Measurements from ENCODE around the gene OR1A1. TPM values are rescaled to one million over a fixed set of nuclear protein-coding genes. Genes with fewer than 3 reads are reported as not detected.
"Not testable (repeated sequence)": the region's sequence is repeated elsewhere in the genome, so short reads cannot be mapped to it uniquely, and the experiment has no call there.

OR1A1 gene
- polyA plus RNA-seq, 1 experiment, result not detected

GRCh38 chr17:3249013-3249412 lies 41.5 kb downstream of the OR1A1 start:
- POLR2A ChIA-PET, result not testable (repeated sequence)

GRCh38 chr17:3256575-3256974 lies 49.1 kb downstream of the OR1A1 start:
- H3K27me3 ChIP-seq (ENCODE audit: control insufficient read depth, insufficient read depth, low read length), result no peaks in the 10 kb centered on the region
- POLR2A ChIA-PET, result no interaction called here
- DNase-seq (ENCODE audit: low read depth), result no peak
- H3K36me3 ChIP-seq (ENCODE audit: control insufficient read depth, insufficient read depth, low read length), result no peaks in the 10 kb centered on the region
- H3K4me3 ChIP-seq (ENCODE audit: low read depth, low read length), result no peak overlapping the region
- no peak for TF ChIP-seq CTCF (IDR thresholded peaks at IDR 0.05; ENCODE audit: insufficient read depth, low read depth, low read length)
- CTCF ChIA-PET, result no interaction called here

More at GRCh38 chr17:3249013-3249412, 41.5 kb downstream of the OR1A1 start:
- H3K36me3 ChIP-seq (ENCODE audit: control insufficient read depth, insufficient read depth, low read length); CTCF ChIA-PET; H3K27me3 ChIP-seq (ENCODE audit: control insufficient read depth, insufficient read depth, low read length); H3K4me3 ChIP-seq (ENCODE audit: low read depth, low read length); DNase-seq (ENCODE audit: low read depth): not testable (repeated sequence)

- TF ChIP-seq CTCF (IDR thresholded peaks at IDR 0.05; ENCODE audit: insufficient read depth, low read depth, low read length), result no peak
- Histone ChIP-seq H3K4me3 (ENCODE audit: low read depth, low read length) (no peak overlapping the region), H3K36me3 (ENCODE audit: control insufficient read depth, insufficient read depth, low read length) (no peaks in the 10 kb centered on the region), H3K27me3 (ENCODE audit: control insufficient read depth, insufficient read depth, low read length) (no peaks in the 10 kb centered on the region)
- POLR2A ChIA-PET, result no interaction called here
- CTCF ChIA-PET, result no interaction called here
- DNase-seq (ENCODE audit: low read depth), result no peak
Observed at GRCh38 chr17:3260163-3260562, 52.7 kb downstream of the OR1A1 start.

GRCh38 chr17:3260600-3260999 lies 53.1 kb downstream of the OR1A1 start:
- no peak for TF ChIP-seq CTCF (IDR thresholded peaks at IDR 0.05; ENCODE audit: insufficient read depth, low read depth, low read length)
- POLR2A ChIA-PET, result no interaction called here
- CTCF ChIA-PET, result no interaction called here
- no peaks in the 10 kb centered on the region for H3K36me3 ChIP-seq (ENCODE audit: control insufficient read depth, insufficient read depth, low read length)
- no peak overlapping the region for H3K4me3 ChIP-seq (ENCODE audit: low read depth, low read length)
- no peaks in the 10 kb centered on the region for H3K27me3 ChIP-seq (ENCODE audit: control insufficient read depth, insufficient read depth, low read length)
- DNase-seq (ENCODE audit: low read depth), result no peak

Other genes with a start within 250 kb of the OR1A1 start
- not detected in 2 replicates for gene OR1D5, start 144.1 kb upstream of the OR1A1 start, polyA plus RNA-seq (2011; rRNA removed)
- not detected in 2 replicates for gene OR1D2, start 103.2 kb upstream of the OR1A1 start, polyA plus RNA-seq (2011; rRNA removed)
- not detected in 2 replicates for gene OR1G1, start 80.1 kb upstream of the OR1A1 start, polyA plus RNA-seq (2011; rRNA removed)
- gene OR1A2, start 10.1 kb upstream of the OR1A1 start, polyA plus RNA-seq (2011; rRNA removed), result not detected in 2 replicates
- not detected in 2 replicates for gene OR3A1, start 90.7 kb downstream of the OR1A1 start, polyA plus RNA-seq (2011; rRNA removed)
- gene OR3A2, start 178.6 kb downstream of the OR1A1 start, polyA plus RNA-seq (2011; rRNA removed), result not detected in 2 replicates
- not detected in 2 replicates for gene OR1E1, start 190.7 kb downstream of the OR1A1 start, polyA plus RNA-seq (2011; rRNA removed)
- gene OR3A3, start 203.7 kb downstream of the OR1A1 start, polyA plus RNA-seq (2011; rRNA removed), result not detected in 2 replicates
- not detected in 2 replicates for gene OR1E2, start 226.2 kb downstream of the OR1A1 start, polyA plus RNA-seq (2011; rRNA removed)

All from BJ (cell line).